ENCODE measurements around the gene MYOM3.

DNA sequence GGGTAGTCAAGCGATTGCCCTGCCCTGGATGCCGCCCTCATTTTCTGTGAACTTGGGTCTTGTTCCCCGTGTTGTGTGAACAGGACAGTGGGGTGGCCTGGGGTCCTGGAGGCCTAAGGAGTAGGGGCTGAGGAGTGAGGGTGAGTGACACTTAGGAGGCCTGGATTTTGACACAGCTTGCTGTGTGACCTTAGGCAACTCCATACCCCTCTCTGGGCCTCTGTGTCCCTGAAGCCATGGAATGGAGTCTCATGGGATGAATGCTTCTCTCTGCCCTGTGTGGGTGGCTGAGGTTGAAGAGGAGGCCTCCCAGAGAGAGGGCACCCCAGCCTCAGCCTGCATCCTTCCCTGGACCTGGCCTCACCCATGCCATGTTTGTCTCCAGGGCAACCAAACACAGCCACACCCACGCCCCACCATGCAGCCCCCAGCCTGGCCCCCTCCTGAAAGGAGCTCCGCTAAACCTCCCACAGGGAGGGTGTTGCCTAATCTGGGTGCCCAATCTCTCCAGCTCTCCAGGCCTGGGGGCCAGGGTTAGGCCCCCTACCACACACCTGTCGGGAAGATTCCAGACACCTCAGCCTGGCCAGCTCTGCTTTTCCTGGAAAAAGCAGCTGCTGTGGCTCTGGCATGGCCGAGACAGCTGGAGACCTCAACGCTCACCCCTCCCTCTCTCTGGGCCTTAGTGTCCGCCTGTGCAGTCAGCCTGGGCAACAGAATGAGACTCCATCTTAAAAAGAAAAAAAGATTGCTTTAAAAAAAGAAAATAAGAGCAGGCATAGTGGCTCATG is 9.9 kb downstream of the MYOM3 start:
- TF ChIP-seq EP300 (IDR thresholded peaks at IDR 0.05; ENCODE audit: borderline replicate concordance) (no peak), CEBPB (IDR thresholded peaks at IDR 0.05) (no peak), TAF1 (IDR thresholded peaks at IDR 0.05; ENCODE audit: low read depth) (no peak), FOXM1 (IDR thresholded peaks at IDR 0.05; ENCODE audit: borderline replicate concordance, low read depth) (no peak), CREB1 (IDR thresholded peaks at IDR 0.05; ENCODE audit: low read depth) (no peak), RAD21 (IDR thresholded peaks at IDR 0.05; ENCODE audit: low read depth) (no peak), TEAD4 (IDR thresholded peaks at IDR 0.05) (no peak), TCF12 (IDR thresholded peaks at IDR 0.05; ENCODE audit: low read depth) (no peak), NFIC (IDR thresholded peaks at IDR 0.05) (no peak)
- TF ChIP-seq, protein P1, sequence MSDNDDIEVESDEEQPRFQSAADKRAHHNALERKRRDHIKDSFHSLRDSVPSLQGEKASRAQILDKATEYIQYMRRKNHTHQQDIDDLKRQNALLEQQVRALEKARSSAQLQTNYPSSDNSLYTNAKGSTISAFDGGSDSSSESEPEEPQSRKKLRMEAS (IDR thresholded peaks at IDR 0.05): no peak

All from Ishikawa (cell line).